Muscle layer of colon (tissue), 2 donors: ENCODE measurements around the gene MUCL3.
"Not testable (repeated sequence)": the region's sequence is repeated elsewhere in the genome, so short reads cannot be mapped to it uniquely, and the experiment has no call there.

Experiments used
- H3K27ac ChIP-seq: one replicate; pipeline ENCODE4 v1.7.0; 2013; ENCODE audit warnings: low read depth, mild to moderate bottlenecking, low read length, moderate library complexity
- H3K27me3 ChIP-seq, 2 donors: one replicate each; pipeline ENCODE4 v1.7.0; 2013; ENCODE audit warnings: low read length in 2 of 2, mild to moderate bottlenecking in 2 of 2; ENCODE audit not compliant: insufficient read depth in 2 of 2, control insufficient read depth in 1 of 2
- H3K36me3 ChIP-seq: one replicate; pipeline ENCODE4 v1.7.0; 2013; ENCODE audit warnings: mild to moderate bottlenecking, low read length; ENCODE audit not compliant: insufficient read depth
- H3K4me1 ChIP-seq: one replicate; pipeline ENCODE4 v1.7.0; 2013; ENCODE audit warnings: mild to moderate bottlenecking, low read length; ENCODE audit not compliant: insufficient read depth
- H3K4me3 ChIP-seq, 2 donors: one replicate each; pipeline ENCODE4 v1.7.0; 2013; ENCODE audit warnings: low read length in 2 of 2, low read depth in 1 of 2, mild to moderate bottlenecking in 1 of 2, moderate library complexity in 1 of 2
- H3K9ac ChIP-seq: one replicate; pipeline ENCODE4 v1.7.0; 2013; ENCODE audit warnings: low read length
- H3K9me3 ChIP-seq: one replicate; pipeline ENCODE4 v1.7.0; 2013; ENCODE audit warnings: mild to moderate bottlenecking, low read length
- donor health status: abdominal sarcoma.
- donor health status: Adenocarcinoma of cecum.

Gene MUCL3

DNA sequence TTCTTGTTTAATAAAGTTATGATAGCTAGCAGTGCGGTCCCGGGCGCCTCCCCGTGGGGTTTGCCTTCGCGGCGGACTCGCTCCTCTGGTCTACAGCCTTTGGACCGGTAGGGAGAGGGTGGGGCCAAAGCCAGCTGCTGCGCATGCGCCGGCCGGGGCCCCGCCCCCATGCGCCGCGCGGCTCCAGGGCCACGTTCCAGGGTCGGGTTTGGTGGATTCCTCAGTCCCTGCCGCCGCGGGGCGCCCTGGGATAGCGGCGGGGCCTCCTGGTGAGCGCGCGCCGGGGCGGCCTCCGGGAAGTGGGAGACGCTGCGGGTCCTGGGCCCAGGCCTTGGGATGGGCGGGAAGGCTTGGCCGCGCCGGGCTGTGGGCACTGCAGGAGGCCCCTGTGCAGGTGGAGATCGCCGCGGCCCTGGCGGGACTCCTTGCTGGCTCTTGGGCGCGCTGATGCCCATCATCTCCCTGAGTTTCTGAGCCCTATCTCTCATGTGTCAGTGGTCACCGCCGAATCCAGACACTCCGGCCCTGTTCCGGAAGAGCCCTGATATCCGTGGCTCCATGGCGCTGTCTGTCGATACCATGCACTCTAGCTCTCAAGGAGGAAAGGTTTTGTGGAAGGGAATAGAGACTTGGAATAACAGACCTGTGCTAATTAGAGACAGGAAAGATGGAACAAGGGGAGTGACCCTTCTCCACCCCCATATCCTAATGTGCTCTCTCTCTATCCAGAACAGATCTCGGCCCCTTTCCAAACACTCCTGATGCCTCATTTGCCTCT, 26.5 kb upstream of the MUCL3 start, which contains the start of gene VARS2:
VARS2 (plus strand) TSS at position 163 of the 778 bp plus-strand sequence; CDS start at position 762, 599 bp downstream.
- H3K27me3 ChIP-seq: no peaks in the 10 kb centered on the region
- H3K4me3 ChIP-seq: peak within 1 kb of the TSS; percentile 52 to 91
- peak within 1 kb of the TSS; percentile 87 for H3K27ac ChIP-seq
- peaks cover 49% of the 10 kb centered on the region for H3K36me3 ChIP-seq
- peaks cover 26% of the 10 kb centered on the region for H3K4me1 ChIP-seq
- H3K9ac ChIP-seq: peak within 1 kb of the TSS; percentile 98
- H3K9me3 ChIP-seq: no peaks in the 10 kb centered on the region

DNA sequence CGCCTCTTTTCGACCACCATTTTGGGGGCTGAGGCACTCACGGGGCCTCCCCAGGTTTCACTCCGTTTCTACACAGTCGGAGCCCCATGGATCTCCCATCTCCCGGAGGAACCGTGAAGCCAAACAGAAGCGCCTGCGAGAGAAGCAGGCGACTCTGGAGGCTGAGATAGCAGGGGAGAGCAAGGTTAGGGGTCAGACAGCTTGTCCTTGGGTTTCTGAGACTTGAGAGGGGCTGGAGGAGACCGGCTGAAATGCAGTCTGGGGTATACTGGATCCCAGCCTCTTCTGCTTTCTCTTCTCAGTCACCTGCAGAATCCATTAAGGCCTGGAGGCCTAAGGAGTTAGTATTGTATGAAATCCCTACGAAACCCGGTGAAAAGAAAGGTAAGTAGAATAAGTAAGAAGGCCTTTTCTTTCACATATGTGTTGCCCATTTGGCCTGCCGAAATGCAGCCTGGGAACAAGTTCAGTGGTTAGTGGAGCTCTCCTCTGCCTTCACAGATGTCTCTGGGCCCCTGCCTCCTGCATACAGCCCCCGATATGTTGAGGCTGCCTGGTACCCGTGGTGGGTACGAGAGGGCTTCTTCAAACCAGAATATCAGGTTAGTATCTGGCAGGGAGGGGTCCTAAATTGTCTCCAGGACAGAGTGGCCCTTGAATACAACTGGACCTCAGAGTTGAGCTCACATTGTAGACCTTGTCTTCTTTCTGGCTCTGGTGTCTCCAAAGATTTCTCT, 25.8 kb upstream of the MUCL3 start:
- no peaks in the 10 kb centered on the region for H3K27me3 ChIP-seq
- H3K4me1 ChIP-seq: peaks cover 25% of the 10 kb centered on the region
- H3K9ac ChIP-seq: peak overlapping the region; percentile 98
- H3K27ac ChIP-seq: peak overlapping the region; percentile 87
- peaks cover 52% of the 10 kb centered on the region for H3K36me3 ChIP-seq
- H3K4me3 ChIP-seq: peak overlapping the region; percentile 52 to 91
- no peaks in the 10 kb centered on the region for H3K9me3 ChIP-seq

DNA sequence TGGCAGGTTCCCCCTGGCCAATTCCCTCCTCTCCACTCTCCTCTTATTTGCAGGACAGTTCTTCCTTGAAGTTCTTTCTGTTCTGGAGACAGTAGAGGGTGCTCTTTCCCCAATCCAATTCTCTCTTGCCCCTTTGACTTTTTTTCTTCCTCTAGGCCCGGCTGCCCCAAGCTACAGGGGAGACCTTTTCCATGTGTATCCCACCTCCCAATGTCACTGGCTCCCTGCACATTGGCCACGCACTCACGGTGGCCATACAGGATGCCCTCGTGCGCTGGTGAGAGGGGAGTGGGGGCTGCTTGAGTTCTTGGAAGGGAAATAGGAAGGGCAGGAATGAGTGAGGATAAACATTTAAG, 25.2 kb upstream of the MUCL3 start:
- no peak overlapping the region for H3K4me3 ChIP-seq
- peaks cover 56% of the 10 kb centered on the region for H3K36me3 ChIP-seq
- H3K9me3 ChIP-seq: no peaks in the 10 kb centered on the region
- peaks cover 25% of the 10 kb centered on the region for H3K4me1 ChIP-seq
- H3K27me3 ChIP-seq: no peaks in the 10 kb centered on the region
- peak overlapping the region; percentile 98 for H3K9ac ChIP-seq
- H3K27ac ChIP-seq: peak overlapping the region; percentile 87

DNA sequence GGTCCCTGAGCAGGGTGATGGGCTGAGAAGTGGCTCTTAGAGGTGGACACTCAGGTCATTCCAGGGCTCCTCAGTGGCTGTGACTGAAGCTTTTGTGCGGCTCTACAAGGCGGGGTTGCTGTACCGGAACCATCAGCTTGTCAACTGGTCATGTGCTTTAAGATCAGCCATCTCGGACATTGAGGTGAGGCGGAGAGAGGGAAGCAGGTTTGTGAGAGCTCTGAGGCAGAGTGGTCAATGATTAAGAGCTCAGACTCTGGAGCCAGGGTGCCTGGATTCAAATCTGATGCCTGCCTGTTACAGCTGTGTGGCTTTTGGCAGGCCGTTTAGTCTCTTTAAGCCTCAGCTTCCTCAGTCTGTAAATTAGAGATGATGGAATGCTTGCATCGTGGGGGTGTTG, 23.7 kb upstream of the MUCL3 start:
- H3K4me3 ChIP-seq: no peak overlapping the region
- no peaks in the 10 kb centered on the region for H3K9me3 ChIP-seq
- H3K27ac ChIP-seq: no peak overlapping the region
- H3K9ac ChIP-seq: no peak overlapping the region
- H3K36me3 ChIP-seq: peaks cover 56% of the 10 kb centered on the region
- peaks cover 25% of the 10 kb centered on the region for H3K4me1 ChIP-seq
- H3K27me3 ChIP-seq: no peaks in the 10 kb centered on the region

DNA sequence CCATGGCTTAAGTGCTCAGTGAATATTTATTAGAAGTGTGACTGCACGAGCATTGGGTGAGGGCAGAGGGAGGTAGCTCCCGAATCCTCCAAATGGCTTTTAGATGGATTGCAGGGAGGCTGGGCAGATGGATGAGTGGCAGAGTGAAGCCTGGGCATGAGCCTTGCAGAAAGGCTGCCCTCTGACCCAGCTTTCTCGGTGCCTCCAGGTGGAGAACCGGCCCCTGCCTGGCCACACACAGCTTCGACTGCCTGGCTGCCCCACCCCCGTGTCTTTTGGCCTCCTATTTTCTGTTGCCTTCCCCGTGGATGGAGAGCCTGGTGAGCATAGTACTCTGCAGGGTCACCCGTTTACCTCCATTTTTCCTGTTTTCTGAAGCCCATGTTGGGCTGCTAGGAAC, 23.3 kb upstream of the MUCL3 start:
- H3K36me3 ChIP-seq: peaks cover 56% of the 10 kb centered on the region
- H3K4me3 ChIP-seq: no peak overlapping the region
- H3K27ac ChIP-seq: no peak overlapping the region
- H3K9me3 ChIP-seq: no peaks in the 10 kb centered on the region
- H3K9ac ChIP-seq: no peak overlapping the region
- no peaks in the 10 kb centered on the region for H3K27me3 ChIP-seq
- peaks cover 25% of the 10 kb centered on the region for H3K4me1 ChIP-seq

DNA sequence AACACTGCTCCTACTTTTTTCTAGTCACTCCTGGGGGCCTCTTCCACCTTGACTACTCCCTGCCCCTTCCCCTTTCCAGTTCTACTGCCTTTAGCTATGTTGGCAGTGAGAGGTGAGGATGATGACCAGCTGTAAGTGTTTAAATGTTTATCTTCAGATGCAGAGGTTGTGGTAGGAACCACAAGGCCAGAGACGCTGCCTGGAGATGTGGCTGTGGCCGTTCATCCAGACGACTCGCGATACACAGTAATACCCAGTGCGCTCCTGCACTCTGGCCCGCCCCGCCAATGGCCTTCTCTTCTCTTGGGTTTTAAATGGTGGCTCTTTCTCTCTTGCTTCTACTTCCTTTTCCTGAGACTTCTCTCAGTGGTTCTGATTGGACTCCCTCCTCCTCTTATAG, 22.1 kb upstream of the MUCL3 start:
- H3K4me1 ChIP-seq: peaks cover 18% of the 10 kb centered on the region
- H3K27me3 ChIP-seq: no peaks in the 10 kb centered on the region
- H3K4me3 ChIP-seq: no peak overlapping the region
- no peaks in the 10 kb centered on the region for H3K9me3 ChIP-seq
- no peak overlapping the region for H3K9ac ChIP-seq
- H3K27ac ChIP-seq: no peak overlapping the region
- H3K36me3 ChIP-seq: peaks cover 65% of the 10 kb centered on the region

DNA sequence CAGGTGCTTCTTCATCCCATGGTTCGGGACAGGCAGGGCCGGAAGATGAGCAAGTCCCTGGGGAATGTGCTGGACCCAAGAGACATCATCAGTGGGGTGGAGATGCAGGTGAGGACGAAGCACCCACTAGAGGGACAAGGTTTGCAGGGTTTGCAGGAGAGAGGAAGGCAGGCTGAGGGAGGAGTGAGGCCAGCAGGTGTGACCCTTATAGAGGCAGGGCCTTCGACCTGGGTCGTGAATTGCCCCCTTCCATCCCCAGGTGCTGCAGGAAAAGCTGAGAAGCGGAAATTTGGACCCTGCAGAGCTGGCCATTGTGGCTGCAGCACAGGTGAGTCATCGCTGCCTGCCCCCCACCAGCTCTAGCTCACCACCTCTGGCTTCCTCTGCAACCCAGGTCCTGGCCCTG, 18.3 kb upstream of the MUCL3 start:
- no peak overlapping the region for H3K9ac ChIP-seq
- no peak overlapping the region for H3K27ac ChIP-seq
- no peak overlapping the region for H3K4me3 ChIP-seq
- no peaks in the 10 kb centered on the region for H3K4me1 ChIP-seq
- peaks cover 67% of the 10 kb centered on the region for H3K36me3 ChIP-seq
- H3K9me3 ChIP-seq: no peaks in the 10 kb centered on the region
- no peaks in the 10 kb centered on the region for H3K27me3 ChIP-seq

DNA sequence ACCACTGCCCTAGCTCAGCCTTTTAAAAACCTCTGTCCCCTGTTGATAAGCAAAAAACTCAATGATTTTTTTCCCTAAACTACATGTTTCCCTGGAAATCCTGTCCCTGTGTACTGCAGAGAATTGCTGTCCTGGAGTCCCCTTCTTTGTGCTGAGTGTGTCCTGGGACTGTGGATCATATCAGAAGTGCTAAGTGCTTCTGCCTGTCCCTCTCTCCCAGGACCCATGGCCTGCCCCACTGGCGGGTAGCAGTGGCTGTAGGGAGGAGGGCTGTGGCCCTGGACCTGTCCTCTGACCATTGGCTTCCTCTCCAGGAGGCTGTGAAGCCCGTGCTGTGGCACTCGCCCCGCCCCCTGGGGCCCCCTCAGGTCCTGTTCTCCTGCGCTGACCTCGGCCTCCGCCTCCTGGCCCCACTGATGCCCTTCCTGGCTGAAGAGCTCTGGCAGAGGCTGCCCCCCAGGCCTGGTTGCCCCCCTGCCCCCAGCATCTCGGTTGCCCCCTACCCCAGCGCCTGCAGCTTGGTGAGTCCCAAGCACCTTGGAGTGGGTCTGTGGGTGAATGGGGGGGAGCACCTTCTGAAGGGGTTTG, 16.6 kb upstream of the MUCL3 start:
- not testable (repeated sequence) for H3K27ac ChIP-seq
- peaks cover 54% of the 10 kb centered on the region for H3K36me3 ChIP-seq

DNA sequence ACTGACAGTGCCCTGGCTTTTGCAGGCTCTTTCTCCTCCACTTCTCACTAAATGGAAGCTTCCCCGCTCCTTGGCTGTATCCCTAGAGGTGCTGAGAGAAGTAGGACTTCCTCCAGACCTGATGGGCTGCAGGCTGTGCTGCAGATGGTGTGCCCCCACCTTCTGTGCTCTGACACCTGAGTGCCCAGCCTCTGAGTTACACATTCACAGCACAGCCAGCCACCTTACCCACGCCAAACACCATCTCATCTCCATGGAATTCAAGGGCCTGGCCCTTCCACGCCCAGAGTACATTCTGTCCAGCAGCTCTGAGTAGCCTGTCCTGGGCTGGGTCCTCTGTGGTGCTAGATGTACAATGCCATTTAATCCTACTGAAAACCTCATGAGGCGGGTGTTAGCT, 14.1 kb upstream of the MUCL3 start:
- Histone ChIP-seq H3K4me3 (no peak overlapping the region), H3K9me3 (no peaks in the 10 kb centered on the region), H3K27me3 (no peaks in the 10 kb centered on the region), H3K27ac (no peak overlapping the region), H3K4me1 (no peaks in the 10 kb centered on the region), H3K36me3 (peaks cover 31% of the 10 kb centered on the region), H3K9ac (no peak overlapping the region)

More for the DNA sequence above, 16.6 kb upstream of the MUCL3 start:
- H3K27me3 ChIP-seq, H3K4me3 ChIP-seq, H3K9ac ChIP-seq, H3K9me3 ChIP-seq, H3K4me1 ChIP-seq: not testable (repeated sequence)

DNA sequence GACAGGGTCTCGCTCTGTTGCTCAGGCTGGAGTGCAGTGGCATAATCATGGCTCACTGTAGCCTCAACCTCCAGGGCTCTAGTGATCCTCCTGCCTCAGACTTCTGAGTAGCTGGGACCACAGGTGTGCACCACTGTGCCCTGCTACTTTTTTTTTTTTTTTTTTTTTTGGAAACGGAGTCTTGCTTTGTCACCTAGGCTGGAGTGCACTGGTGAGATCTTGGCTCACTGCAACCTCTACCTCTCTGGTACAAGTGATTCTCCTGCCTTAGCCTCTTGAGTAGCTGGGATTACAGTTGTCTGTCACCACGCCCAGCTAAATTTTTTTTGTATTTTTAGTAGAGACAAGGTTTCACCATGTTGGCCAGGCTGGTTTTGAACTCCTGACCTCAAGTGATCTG, 13.7 kb upstream of the MUCL3 start:
- H3K9ac ChIP-seq, H3K4me1 ChIP-seq: not testable (repeated sequence)

DNA sequence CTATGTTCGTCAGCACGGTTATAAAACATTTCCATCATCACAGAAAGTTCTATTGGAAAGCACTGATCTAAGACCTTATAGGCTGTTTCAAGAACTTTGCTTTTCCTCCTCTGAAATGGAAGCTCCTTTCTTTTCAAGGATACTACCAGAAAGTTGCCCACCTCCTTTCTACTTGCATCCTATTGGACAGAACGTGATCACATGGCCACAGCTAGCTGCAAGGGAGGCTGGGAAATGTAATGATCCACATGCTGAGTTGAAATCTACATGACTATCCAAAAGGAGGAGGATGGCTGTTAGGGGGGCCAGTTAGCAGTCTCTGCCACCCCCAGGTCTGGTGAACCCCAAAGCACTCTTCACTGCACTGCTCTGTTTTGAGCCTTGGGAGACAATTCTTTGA, 12.1 kb upstream of the MUCL3 start:
- H3K27ac ChIP-seq: no peak overlapping the region
- no peaks in the 10 kb centered on the region for H3K9me3 ChIP-seq
- H3K36me3 ChIP-seq: peaks cover 12% of the 10 kb centered on the region
- no peak overlapping the region for H3K9ac ChIP-seq
- H3K4me3 ChIP-seq: no peak overlapping the region
- no peaks in the 10 kb centered on the region for H3K27me3 ChIP-seq
- H3K4me1 ChIP-seq: no peaks in the 10 kb centered on the region

More for the DNA sequence above, 13.7 kb upstream of the MUCL3 start:
- not testable (repeated sequence) for H3K27me3 ChIP-seq, H3K4me3 ChIP-seq, H3K9me3 ChIP-seq, H3K27ac ChIP-seq
- peaks cover 27% of the 10 kb centered on the region for H3K36me3 ChIP-seq
